Colonic mucosa (tissue), 4 donors: ENCODE results near the gene STAB2. TPM values are rescaled to one million over a fixed set of nuclear protein-coding genes. Genes with fewer than 3 reads are reported as not detected.

Experiments
- DNase-seq: peaks from one replicate; pipeline ENCODE4 v3.0.0-alpha.2; 2020
- H3K27ac ChIP-seq: fragments of 200-600 bp; one replicate; pipeline ENCODE4 v1.8.0; 2021
- H3K27me3 ChIP-seq: fragments of 200-600 bp; one replicate; pipeline ENCODE4 v1.8.0; 2021
- H3K36me3 ChIP-seq: fragments of 200-600 bp; one replicate; pipeline ENCODE4 v1.8.0; 2021
- H3K4me1 ChIP-seq: fragments of 200-600 bp; one replicate; pipeline ENCODE4 v1.8.0; 2021; ENCODE audit warnings: mild to moderate bottlenecking
- H3K4me3 ChIP-seq: fragments of 200-600 bp; one replicate; pipeline ENCODE4 v1.8.0; 2021
- H3K9ac ChIP-seq, 2 donors: one replicate each; pipeline ENCODE4 v1.7.0; 2013; ENCODE audit warnings: control low read depth in 2 of 2, low read depth in 2 of 2, low read length in 2 of 2
- H3K9me3 ChIP-seq: fragments of 200-600 bp; one replicate; pipeline ENCODE4 v1.8.0; 2021
- intact Hi-C: fragments of 100-400 bp; cut with DNase I; formaldehyde crosslinking; loops from one replicate; pipeline ENCODE4 v1.14.1; 2022
- total RNA-seq, 2 donors: library from RNA; stranded (reverse); fragmentation: NEBNext Ultra II Directional in 1 of 2; extraction: Animal tissue kit (Norgen Biotek cat#: 25700) in 1 of 2; gene quantifications; one replicate each; pipeline ENCODE4 v1.2.1, GENCODE V29; 2021
- TF ChIP-seq, protein P1 (sequence below): fragments of 200-600 bp; IDR thresholded peaks from one replicate; pipeline ENCODE4 v1.8.0; 2022; ENCODE audit warnings: antibody characterized with exemption, mild to moderate bottlenecking
- donor health status: healthy.
- donor health status: DM: no; HTN: no; CAD: no.
- donor health status: DM: no; HTN: no; CAD: no.

STAB2 gene
- total RNA-seq, 2 donors from 2014 or later = 0.56 to 1.0 TPM

DNA sequence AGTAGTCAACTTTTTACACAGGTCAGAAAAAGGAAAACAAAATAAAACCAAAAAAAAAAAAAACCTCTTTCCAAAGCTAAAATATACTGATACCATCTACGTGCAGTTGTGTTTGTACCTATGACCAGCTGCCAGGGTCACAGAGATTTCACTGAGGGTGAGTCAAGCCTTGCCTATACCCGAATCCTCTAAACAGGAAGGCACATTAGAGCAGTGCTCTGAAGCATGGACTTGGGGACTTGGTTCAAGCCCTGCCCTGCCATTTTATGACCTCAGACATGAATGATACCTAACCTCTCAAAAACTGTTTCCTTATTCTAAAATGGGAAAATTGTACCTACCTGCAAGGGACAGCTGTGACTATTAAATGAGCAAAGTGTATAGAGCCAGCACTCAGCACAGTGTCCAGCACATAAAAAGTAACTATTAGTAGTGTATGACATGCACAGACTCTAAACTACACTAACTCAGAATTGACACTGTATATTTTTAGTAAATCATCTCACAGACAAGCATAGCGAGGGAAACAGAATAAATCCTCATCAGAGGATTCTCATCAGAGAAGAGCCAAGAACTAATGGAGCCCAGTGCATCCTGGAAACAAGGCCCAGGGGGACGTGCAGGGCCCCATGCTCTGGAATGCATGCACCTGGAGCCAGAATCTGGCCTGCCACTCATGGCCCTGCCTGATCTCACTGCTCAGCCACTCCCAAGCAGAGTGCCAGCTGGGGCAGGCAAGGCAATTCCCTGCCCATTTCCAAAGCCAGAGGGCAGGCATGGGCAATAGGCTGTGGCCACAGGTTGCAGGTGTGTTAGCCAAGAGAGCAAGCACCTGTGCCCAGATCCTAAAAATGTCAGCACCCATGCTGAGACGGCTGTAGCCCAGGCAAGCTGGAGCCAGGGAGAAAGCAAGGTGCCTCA lies 196.9 kb downstream of the STAB2 start:
- peak overlapping the region; percentile 25 for H3K27ac ChIP-seq
- TF ChIP-seq, protein P1, sequence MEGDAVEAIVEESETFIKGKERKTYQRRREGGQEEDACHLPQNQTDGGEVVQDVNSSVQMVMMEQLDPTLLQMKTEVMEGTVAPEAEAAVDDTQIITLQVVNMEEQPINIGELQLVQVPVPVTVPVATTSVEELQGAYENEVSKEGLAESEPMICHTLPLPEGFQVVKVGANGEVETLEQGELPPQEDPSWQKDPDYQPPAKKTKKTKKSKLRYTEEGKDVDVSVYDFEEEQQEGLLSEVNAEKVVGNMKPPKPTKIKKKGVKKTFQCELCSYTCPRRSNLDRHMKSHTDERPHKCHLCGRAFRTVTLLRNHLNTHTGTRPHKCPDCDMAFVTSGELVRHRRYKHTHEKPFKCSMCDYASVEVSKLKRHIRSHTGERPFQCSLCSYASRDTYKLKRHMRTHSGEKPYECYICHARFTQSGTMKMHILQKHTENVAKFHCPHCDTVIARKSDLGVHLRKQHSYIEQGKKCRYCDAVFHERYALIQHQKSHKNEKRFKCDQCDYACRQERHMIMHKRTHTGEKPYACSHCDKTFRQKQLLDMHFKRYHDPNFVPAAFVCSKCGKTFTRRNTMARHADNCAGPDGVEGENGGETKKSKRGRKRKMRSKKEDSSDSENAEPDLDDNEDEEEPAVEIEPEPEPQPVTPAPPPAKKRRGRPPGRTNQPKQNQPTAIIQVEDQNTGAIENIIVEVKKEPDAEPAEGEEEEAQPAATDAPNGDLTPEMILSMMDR = peak; percentile 33

DNA sequence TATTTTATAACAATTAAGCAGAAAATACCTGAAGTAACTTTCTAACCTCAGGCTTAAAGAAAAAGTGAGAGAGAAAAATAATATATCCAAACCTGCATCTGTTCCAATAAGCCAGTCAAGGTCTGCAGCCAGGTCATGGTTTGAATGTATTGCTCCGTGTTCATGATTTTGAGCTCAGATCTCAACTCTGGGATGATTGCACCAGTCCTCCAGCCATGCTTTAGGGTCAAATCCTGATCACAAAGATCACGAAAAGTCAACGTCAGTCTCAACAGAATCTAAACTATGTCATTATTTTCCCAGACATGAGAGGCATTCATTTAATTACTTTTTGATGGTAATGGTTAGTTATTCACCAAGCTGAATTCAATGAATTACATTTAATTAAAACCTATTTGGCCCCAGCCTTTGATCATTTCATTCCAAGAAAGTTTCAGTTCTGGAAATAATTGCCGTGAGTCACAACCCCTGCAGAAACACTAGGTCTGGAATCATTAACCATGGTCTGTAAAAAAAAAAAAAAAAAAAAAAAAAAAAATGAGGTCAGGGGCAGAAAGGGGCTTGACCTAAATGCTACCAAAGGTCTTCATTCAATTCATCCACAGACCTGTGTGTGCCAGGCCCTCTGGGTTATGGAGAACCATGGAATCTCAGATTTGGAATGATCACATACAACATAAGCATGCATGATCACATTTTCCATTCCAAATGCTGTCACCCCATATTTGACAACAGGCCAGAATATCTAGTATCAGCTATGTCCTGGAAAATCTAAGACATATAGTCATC lies 198.4 kb downstream of the STAB2 start:
- Histone ChIP-seq H3K4me1 (no peaks in the 10 kb centered on the region), H3K9me3 (no peaks in the 10 kb centered on the region), H3K36me3 (no peaks in the 10 kb centered on the region), H3K4me3 (no peak overlapping the region), H3K27me3 (no peaks in the 10 kb centered on the region), H3K9ac (no peak overlapping the region), H3K27ac (no peak overlapping the region)
- no peak for DNase-seq
- intact Hi-C loops = no loop called here
- TF ChIP-seq, protein P1 = no peak

More for the DNA sequence above, 196.9 kb downstream of the STAB2 start:
- intact Hi-C loops = no loop called here
- H3K9me3 ChIP-seq = no peaks in the 10 kb centered on the region
- no peak overlapping the region for H3K9ac ChIP-seq
- no peak overlapping the region for H3K4me3 ChIP-seq
- no peaks in the 10 kb centered on the region for H3K4me1 ChIP-seq
- H3K27me3 ChIP-seq = no peaks in the 10 kb centered on the region
- peak; percentile 68 for DNase-seq
- H3K36me3 ChIP-seq = no peaks in the 10 kb centered on the region

DNA sequence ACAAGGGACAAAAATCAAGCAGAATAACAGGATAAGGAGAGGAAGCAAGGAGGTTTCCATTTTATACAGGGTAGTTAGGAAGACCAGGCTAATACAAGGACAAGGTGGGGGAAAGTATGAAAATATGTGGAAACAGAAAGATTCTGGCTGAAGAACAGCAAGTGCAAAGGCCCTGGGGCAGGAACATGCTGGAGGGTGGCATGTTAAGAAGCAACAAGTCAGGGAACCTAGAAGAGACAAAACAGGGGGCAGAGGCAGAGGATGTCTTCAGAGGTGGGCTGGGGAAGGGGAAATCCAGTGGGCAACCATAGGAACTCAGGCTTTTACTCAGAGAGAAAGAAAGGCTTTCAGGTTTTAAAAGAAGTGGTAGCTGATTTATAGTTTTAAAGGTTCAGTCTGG lies 199.1 kb downstream of the STAB2 start:
- Histone ChIP-seq H3K4me3 (no peak overlapping the region), H3K4me1 (no peaks in the 10 kb centered on the region), H3K36me3 (no peaks in the 10 kb centered on the region), H3K27ac (no peak overlapping the region), H3K9me3 (no peaks in the 10 kb centered on the region), H3K27me3 (no peaks in the 10 kb centered on the region), H3K9ac (no peak overlapping the region)
- intact Hi-C loops = no loop called here
- TF ChIP-seq, protein P1 = no peak
- DNase-seq = no peak

DNA sequence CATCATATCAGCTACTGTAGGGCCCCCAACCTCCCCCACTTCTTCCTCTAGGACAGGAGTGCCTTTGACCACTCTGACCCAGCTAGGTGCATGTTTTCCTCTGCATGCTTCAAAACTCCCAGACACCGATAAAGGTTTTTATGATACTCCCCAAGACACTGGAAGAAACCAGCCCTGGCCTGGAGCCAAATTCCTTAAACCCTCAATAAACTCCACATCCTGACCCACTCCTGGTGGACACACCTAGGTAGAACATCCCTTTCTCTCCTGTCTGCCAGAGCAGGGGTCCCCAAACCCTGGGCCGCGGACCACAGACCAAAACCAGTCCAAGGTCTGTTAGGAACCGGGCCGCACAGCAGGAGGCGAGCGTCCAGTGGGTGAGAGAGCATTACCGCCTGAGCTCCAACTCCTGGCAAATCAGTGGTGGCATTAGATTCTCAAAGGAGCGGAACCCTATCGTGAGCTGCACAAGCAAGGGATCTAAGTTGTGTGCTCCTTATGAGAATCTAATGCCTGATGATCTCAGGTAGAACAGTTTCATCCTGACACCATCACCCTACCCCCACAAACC lies 204.4 kb downstream of the STAB2 start:
- DNase-seq = no peak
- no peak overlapping the region for H3K9ac ChIP-seq
- H3K36me3 ChIP-seq = peaks cover 13% of the 10 kb centered on the region
- intact Hi-C loops = no loop called here
- no peak overlapping the region for H3K27ac ChIP-seq
- TF ChIP-seq, protein P1 = no peak
- no peaks in the 10 kb centered on the region for H3K4me1 ChIP-seq
- no peak overlapping the region for H3K4me3 ChIP-seq
- no peaks in the 10 kb centered on the region for H3K27me3 ChIP-seq
- H3K9me3 ChIP-seq = no peaks in the 10 kb centered on the region

DNA sequence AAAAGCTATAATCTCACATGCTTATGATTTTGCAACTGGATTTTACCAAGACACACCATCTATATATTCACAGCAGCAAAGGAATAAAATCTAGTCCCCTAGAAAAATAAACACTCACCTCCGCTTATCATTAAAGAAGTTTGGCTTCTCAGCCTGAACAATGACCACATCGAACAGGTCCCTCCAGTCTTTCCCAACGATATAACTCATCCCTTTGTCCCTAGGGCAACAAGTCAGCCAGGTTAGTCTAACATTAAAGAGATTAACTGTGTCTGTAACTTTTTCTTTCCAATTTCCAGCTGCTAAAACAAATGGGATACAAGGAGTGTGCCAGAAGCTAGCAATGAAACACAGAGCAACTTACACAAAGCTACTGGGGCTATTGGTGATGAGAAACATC lies 206.0 kb downstream of the STAB2 start:
- Histone ChIP-seq H3K36me3 (peaks cover 13% of the 10 kb centered on the region), H3K27ac (no peak overlapping the region)
- intact Hi-C loops = no loop called here

More for the DNA sequence above, 206.0 kb downstream of the STAB2 start:
- DNase-seq = no peak
- Histone ChIP-seq H3K9me3 (no peaks in the 10 kb centered on the region), H3K9ac (no peak overlapping the region), H3K4me3 (no peak overlapping the region), H3K27me3 (no peaks in the 10 kb centered on the region), H3K4me1 (no peaks in the 10 kb centered on the region)
- TF ChIP-seq, protein P1 = no peak
